Fibroblast of the aortic adventitia (primary cell): Measurements from ENCODE around the gene DUSP15. TPM values are rescaled to one million over a fixed set of nuclear protein-coding genes. Genes with fewer than 3 reads are reported as not detected.

ENCODE experiments used
- DNase-seq: peaks from one replicate; pipeline ENCODE4 v3.0.0-alpha.2; 2010; ENCODE audit warnings: low read depth
- H3K4me3 ChIP-seq: 2 replicates; pipeline ENCODE4 v1.5.1; 2011; ENCODE audit warnings: low read depth, mild to moderate bottlenecking, control low read depth, low read length, moderate library complexity
- CTCF ChIP-seq: IDR thresholded peaks from 2 replicates; pipeline ENCODE4 v1.5.1; 2011; ENCODE audit warnings: mild to moderate bottlenecking, low read length, control low read depth, inconsistent platforms; ENCODE audit not compliant: insufficient read depth
- total RNA-seq: library from RNA; depleted of rRNA; stranded (reverse); fragments of >200 nt; gene quantifications from 2 replicates; pipeline ENCODE4 v1.2.3, GENCODE V29; 2012; ENCODE audit warnings: low replicate concordance

Gene DUSP15
- total RNA-seq, 1 donor: 9.9 TPM

DNA sequence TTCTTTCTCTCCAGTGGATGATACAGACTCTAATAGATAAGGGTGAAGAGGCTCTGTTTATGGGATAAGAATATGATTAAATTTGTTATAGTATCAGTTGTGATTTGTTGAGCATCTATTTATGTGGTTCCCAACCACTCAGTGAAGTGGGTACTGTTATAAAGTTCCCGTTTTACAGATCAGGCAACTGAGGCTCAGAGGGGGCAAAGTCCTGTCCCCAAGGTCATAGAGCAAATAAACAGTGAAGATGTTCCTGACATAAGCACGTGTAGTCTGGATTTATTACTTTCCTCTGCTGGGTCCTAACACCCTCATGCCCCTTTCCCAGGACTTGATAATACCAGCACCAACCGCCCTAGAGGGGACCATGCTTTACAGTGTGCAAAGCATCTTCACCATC, 4.1 kb downstream of the DUSP15 start:
- no peak for DNase-seq
- no peak for TF ChIP-seq CTCF
- no peak overlapping the region for H3K4me3 ChIP-seq

- TF ChIP-seq CTCF: no peak
- H3K4me3 ChIP-seq: no peak overlapping the region
- DNase-seq: no peak
Measured at GRCh38 chr20:31864521-31865400, 5.6 kb downstream of the DUSP15 start.

- no peak for DNase-seq
- TF ChIP-seq CTCF: no peak
- no peak overlapping the region for H3K4me3 ChIP-seq
Measured at GRCh38 chr20:31863296-31864085, 6.8 kb downstream of the DUSP15 start.

GRCh38 chr20:31862506-31862905, 7.8 kb downstream of the DUSP15 start:
- H3K4me3 ChIP-seq: no peak overlapping the region
- no peak for DNase-seq
- no peak for TF ChIP-seq CTCF

DNA sequence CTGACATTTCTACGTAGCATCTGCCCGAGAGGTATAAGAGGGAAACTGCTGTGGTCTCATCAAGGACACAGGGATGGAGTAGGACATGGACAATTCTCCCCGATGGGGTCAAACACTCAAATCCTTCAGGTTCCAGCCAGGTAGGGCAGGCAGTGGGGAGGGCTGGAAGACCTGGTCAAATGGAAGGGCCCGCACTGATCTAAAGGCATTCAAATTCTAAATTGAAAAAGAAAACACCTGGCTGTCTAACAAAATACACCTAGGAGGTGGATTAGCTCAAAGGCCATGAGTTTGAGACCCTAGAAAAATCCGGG, 8.2 kb downstream of the DUSP15 start:
- TF ChIP-seq CTCF: no peak
- H3K4me3 ChIP-seq: no peak overlapping the region
- DNase-seq: no peak

DNA sequence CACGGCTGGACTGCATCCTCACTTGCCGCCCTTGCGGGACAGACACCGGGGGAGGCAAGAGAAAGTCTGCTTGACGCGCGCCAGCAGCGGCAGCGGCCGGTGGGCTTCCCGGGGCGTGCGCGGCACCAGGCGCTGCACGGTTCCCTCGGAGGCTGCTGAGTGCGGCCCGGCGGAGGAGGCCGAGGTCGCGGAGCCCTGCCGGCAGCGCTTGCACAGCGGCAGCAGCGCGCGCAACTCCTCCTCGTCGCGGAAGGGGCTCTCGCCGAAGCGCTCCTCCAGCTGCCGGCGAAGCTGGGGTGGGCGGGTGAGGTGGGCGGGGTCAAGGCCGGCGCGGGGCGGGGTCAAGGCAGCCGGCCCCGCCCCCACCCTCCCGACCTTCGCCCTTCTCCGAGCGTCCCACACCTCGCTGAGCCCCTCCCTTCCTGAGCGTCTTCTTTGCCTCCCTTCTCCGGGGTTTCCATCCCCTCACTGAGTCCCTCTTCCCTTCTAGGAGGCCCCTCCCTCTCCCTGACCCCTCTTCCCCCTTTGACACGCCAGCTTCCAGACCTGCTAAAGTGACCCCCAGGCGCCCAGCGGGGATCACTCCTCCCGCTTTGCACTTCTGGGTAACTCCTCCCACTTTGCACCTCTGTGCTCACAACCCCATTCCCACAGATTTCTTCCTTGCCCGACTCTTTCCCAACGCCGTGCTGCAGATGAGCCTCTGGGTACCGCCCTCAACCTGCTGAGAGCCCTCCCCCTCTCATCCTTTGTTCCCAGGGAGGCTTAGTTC, 8.8 kb downstream of the DUSP15 start:
- TF ChIP-seq CTCF: no peak
- peak overlapping the region; percentile 50 for H3K4me3 ChIP-seq
- peak; percentile 31 for DNase-seq
